GM12878 (cell line): ENCODE results near the gene KMT2B. TPM values are rescaled to one million over a fixed set of nuclear protein-coding genes. Genes with fewer than 3 reads are reported as not detected.
A peak's percentile ranks its signal among the peaks of the same experiment; 100 is the strongest.

Source experiments
- BHLHE40 ChIP-seq, 2 experiments: fragments of 450-650 bp in 1 of 2; IDR thresholded peaks; 2 replicates each; pipeline ENCODE4 v1.6.1; 2011 to 2017; ENCODE audit warnings: low read depth in 2 of 2, borderline replicate concordance in 1 of 2, improper control_type of control experiment in 1 of 2, low read length in 1 of 2, mild to moderate bottlenecking in 1 of 2
- BRCA1 ChIP-seq: IDR thresholded peaks from 2 replicates; pipeline ENCODE4 v1.6.1; 2011; ENCODE audit warnings: low read depth, low read length, improper control_type of control experiment
- CBX5 ChIP-seq: sonication (generic); IDR thresholded peaks from 2 replicates; pipeline ENCODE4 v1.6.1; 2016; ENCODE audit warnings: low read depth, moderate library complexity, mild to moderate bottlenecking, inconsistent platforms
- CEBPB ChIP-seq, 2 experiments: fragments of 150-350 bp in 1 of 2; IDR thresholded peaks; 2 replicates each; pipeline ENCODE4 v1.6.1; 2012 to 2014; ENCODE audit warnings: low read depth in 2 of 2, low read length in 2 of 2, borderline replicate concordance in 1 of 2, inconsistent platforms in 1 of 2
- JUNB ChIP-seq: IDR thresholded peaks from 2 replicates; pipeline ENCODE4 v1.6.1; 2016; ENCODE audit warnings: antibody characterized with exemption, mild to moderate bottlenecking
- NBN ChIP-seq: fragments of 450-650 bp; IDR thresholded peaks from 2 replicates; pipeline ENCODE4 v1.6.1; 2016
- NRF1 ChIP-seq: conservative IDR thresholded peaks from 2 replicates; pipeline ENCODE4 v1.6.1; 2011; ENCODE audit warnings: mild to moderate bottlenecking, low read depth, low read length, improper control_type of control experiment
- POLR2AphosphoS2 ChIP-seq: IDR thresholded peaks from 2 replicates; pipeline ENCODE4 v1.6.1; 2011; ENCODE audit warnings: low read depth, mild to moderate bottlenecking, low read length, improper control_type of control experiment, moderate library complexity
- RFX5 ChIP-seq: IDR thresholded peaks from 2 replicates; pipeline ENCODE4 v1.6.1; 2011; ENCODE audit warnings: low read depth, low read length, improper control_type of control experiment
- SMARCA5 ChIP-seq: fragments of 450-650 bp; IDR thresholded peaks from 2 replicates; pipeline ENCODE4 v1.6.1; 2017; ENCODE audit warnings: mild to moderate bottlenecking
- STAT3 ChIP-seq: IDR thresholded peaks from 2 replicates; pipeline ENCODE4 v1.6.1; 2011; ENCODE audit warnings: low read depth, low read length, improper control_type of control experiment
- TARDBP ChIP-seq: IDR thresholded peaks from 2 replicates; pipeline ENCODE4 v1.6.1; 2016; ENCODE audit warnings: borderline replicate concordance
- WRNIP1 ChIP-seq: IDR thresholded peaks from 2 replicates; pipeline ENCODE4 v1.6.1; 2011; ENCODE audit warnings: low read depth, low read length, improper control_type of control experiment, borderline replicate concordance
- polyA plus RNA-seq, 11 experiments: library from polyadenylated mRNA; depleted of rRNA in 4 of 11; unstranded in 6 of 11; stranded (reverse) in 5 of 11; fragments of >200 nt; fragmentation: Nextera tagmentation in 4 of 11; fragmentation: Illumina TruSeq in 1 of 11; extraction: Ambion mirVana in 4 of 11; extraction: Trizol in 1 of 11; gene quantifications; 1 replicate in 1 of 11; 2 replicates in 10 of 11; pipeline versions ENCODE4 v1.2.1 to v1.2.3, GENCODE V29; 2011 to 2016; ENCODE audit warnings: inconsistent platforms in 2 of 11, missing spikeins in 2 of 11, low read depth in 1 of 11
- total RNA-seq, 4 experiments: library from RNA; depleted of rRNA in 3 of 4; stranded (reverse); fragments of >200 nt in 3 of 4; fragmentation: Illumina TruSeq in 1 of 4; extraction: Trizol in 1 of 4; gene quantifications; 2 replicates each; pipeline versions ENCODE4 v1.2.1 to v1.2.3, GENCODE V29; 2013 to 2021
- TF ChIP-seq, protein P1 (sequence below): fragments of 450-650 bp; IDR thresholded peaks from 2 replicates; pipeline ENCODE4 v1.6.1; 2014; ENCODE audit warnings: mild to moderate bottlenecking
- TF ChIP-seq, protein P2 (sequence below): fragments of 450-650 bp; conservative IDR thresholded peaks from 2 replicates; pipeline ENCODE4 v1.6.1; 2017; ENCODE audit warnings: mild to moderate bottlenecking, moderate library complexity
- TF ChIP-seq, protein P3 (sequence below): fragments of 450-650 bp; IDR thresholded peaks from 2 replicates; pipeline ENCODE4 v1.6.1; 2017; ENCODE audit warnings: mild to moderate bottlenecking, moderate library complexity
- TF ChIP-seq, protein P4 (sequence below): IDR thresholded peaks from 2 replicates; pipeline ENCODE4 v1.6.1; 2012; ENCODE audit warnings: low read length, inconsistent platforms
- TF ChIP-seq, protein P5 (sequence below): fragments of 450-650 bp; formaldehyde crosslinking; IDR thresholded peaks from 2 replicates; pipeline ENCODE4 v1.4.0; 2022; ENCODE audit warnings: mild to moderate bottlenecking, moderate library complexity

KMT2B gene
- total and polyA plus RNA-seq, 10 of the 15 experiments (the other 5 are each of a cell fraction or from before 2014, with no cell fraction given) = 0.71 to 35.6 (median 6.0) TPM

DNA sequence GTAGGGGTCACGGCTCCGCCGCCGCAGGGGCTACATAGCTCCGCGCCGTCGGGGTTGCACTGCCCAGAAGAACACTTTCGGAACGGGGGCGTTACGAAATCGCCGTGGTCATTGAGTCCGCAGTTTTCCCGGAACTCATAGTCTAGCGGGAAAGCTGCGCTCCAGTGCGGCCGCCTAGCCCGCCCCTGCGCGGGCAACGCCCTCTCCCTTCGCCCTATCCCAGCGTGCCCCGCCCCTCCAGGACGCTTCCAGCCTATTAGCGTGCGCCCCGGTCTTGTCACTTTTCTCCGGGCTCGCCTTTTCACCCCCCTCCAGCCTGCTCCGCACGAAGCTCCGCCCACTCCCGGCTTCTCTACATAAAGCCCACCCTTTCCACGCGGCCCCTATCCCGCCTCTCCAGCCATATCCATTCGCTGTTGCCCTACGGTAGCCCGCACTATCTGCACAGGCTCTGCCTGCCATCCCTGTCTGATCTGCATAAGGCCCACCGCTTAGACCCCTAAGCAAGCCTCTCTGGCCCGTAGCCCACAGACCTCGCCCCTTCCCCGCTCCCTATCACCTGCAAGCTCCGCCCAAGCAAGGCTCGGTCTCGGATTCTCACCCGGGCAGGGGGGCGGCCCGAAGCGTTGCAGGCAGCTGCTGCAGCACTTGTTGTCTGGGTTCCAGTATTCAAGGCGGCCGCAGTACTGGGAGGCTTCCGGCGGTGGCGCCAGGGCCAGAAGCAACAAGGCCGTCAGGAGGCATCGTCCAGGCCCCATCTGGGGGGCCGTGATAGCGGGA, 22.8 kb downstream of the KMT2B start (continued):
- peak; percentile 81 for TF ChIP-seq RFX5
- TF ChIP-seq BRCA1 = no peak
- TF ChIP-seq SMARCA5 = no peak
- no peak for TF ChIP-seq TARDBP
- TF ChIP-seq NBN = peak; percentile 92
- TF ChIP-seq, protein P1, sequence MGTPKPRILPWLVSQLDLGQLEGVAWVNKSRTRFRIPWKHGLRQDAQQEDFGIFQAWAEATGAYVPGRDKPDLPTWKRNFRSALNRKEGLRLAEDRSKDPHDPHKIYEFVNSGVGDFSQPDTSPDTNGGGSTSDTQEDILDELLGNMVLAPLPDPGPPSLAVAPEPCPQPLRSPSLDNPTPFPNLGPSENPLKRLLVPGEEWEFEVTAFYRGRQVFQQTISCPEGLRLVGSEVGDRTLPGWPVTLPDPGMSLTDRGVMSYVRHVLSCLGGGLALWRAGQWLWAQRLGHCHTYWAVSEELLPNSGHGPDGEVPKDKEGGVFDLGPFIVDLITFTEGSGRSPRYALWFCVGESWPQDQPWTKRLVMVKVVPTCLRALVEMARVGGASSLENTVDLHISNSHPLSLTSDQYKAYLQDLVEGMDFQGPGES = peak; percentile 7; the same call in 1 of the 2 replicates
- peak in 1 of 2 experiments; percentile 44; a peak in 2 of 4 replicates for TF ChIP-seq BHLHE40 (IDR thresholded peaks at IDR 0.05; ENCODE audit: borderline replicate concordance in 1 of 2, low read depth in 2 of 2, low read length in 1 of 2)
- TF ChIP-seq POLR2AphosphoS2 = peak; percentile 85; the same call in 1 of the 2 replicates
- TF ChIP-seq JUNB = no peak
- TF ChIP-seq, protein P2, sequence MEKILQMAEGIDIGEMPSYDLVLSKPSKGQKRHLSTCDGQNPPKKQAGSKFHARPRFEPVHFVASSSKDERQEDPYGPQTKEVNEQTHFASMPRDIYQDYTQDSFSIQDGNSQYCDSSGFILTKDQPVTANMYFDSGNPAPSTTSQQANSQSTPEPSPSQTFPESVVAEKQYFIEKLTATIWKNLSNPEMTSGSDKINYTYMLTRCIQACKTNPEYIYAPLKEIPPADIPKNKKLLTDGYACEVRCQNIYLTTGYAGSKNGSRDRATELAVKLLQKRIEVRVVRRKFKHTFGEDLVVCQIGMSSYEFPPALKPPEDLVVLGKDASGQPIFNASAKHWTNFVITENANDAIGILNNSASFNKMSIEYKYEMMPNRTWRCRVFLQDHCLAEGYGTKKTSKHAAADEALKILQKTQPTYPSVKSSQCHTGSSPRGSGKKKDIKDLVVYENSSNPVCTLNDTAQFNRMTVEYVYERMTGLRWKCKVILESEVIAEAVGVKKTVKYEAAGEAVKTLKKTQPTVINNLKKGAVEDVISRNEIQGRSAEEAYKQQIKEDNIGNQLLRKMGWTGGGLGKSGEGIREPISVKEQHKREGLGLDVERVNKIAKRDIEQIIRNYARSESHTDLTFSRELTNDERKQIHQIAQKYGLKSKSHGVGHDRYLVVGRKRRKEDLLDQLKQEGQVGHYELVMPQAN = peak; percentile 83
- peak; percentile 50 for TF ChIP-seq NRF1
- no peak for TF ChIP-seq STAT3
- no peak for TF ChIP-seq WRNIP1
- TF ChIP-seq, protein P3, sequence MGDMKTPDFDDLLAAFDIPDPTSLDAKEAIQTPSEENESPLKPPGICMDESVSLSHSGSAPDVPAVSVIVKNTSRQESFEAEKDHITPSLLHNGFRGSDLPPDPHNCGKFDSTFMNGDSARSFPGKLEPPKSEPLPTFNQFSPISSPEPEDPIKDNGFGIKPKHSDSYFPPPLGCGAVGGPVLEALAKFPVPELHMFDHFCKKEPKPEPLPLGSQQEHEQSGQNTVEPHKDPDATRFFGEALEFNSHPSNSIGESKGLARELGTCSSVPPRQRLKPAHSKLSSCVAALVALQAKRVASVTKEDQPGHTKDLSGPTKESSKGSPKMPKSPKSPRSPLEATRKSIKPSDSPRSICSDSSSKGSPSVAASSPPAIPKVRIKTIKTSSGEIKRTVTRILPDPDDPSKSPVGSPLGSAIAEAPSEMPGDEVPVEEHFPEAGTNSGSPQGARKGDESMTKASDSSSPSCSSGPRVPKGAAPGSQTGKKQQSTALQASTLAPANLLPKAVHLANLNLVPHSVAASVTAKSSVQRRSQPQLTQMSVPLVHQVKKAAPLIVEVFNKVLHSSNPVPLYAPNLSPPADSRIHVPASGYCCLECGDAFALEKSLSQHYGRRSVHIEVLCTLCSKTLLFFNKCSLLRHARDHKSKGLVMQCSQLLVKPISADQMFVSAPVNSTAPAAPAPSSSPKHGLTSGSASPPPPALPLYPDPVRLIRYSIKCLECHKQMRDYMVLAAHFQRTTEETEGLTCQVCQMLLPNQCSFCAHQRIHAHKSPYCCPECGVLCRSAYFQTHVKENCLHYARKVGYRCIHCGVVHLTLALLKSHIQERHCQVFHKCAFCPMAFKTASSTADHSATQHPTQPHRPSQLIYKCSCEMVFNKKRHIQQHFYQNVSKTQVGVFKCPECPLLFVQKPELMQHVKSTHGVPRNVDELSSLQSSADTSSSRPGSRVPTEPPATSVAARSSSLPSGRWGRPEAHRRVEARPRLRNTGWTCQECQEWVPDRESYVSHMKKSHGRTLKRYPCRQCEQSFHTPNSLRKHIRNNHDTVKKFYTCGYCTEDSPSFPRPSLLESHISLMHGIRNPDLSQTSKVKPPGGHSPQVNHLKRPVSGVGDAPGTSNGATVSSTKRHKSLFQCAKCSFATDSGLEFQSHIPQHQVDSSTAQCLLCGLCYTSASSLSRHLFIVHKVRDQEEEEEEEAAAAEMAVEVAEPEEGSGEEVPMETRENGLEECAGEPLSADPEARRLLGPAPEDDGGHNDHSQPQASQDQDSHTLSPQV = no peak
- no peak for TF ChIP-seq CEBPB (IDR thresholded peaks at IDR 0.05; ENCODE audit: borderline replicate concordance in 1 of 2, low read depth in 2 of 2, low read length in 2 of 2)
- no peak for TF ChIP-seq CBX5
- TF ChIP-seq, protein P4, sequence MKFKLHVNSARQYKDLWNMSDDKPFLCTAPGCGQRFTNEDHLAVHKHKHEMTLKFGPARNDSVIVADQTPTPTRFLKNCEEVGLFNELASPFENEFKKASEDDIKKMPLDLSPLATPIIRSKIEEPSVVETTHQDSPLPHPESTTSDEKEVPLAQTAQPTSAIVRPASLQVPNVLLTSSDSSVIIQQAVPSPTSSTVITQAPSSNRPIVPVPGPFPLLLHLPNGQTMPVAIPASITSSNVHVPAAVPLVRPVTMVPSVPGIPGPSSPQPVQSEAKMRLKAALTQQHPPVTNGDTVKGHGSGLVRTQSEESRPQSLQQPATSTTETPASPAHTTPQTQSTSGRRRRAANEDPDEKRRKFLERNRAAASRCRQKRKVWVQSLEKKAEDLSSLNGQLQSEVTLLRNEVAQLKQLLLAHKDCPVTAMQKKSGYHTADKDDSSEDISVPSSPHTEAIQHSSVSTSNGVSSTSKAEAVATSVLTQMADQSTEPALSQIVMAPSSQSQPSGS = no peak
- TF ChIP-seq, protein P5, sequence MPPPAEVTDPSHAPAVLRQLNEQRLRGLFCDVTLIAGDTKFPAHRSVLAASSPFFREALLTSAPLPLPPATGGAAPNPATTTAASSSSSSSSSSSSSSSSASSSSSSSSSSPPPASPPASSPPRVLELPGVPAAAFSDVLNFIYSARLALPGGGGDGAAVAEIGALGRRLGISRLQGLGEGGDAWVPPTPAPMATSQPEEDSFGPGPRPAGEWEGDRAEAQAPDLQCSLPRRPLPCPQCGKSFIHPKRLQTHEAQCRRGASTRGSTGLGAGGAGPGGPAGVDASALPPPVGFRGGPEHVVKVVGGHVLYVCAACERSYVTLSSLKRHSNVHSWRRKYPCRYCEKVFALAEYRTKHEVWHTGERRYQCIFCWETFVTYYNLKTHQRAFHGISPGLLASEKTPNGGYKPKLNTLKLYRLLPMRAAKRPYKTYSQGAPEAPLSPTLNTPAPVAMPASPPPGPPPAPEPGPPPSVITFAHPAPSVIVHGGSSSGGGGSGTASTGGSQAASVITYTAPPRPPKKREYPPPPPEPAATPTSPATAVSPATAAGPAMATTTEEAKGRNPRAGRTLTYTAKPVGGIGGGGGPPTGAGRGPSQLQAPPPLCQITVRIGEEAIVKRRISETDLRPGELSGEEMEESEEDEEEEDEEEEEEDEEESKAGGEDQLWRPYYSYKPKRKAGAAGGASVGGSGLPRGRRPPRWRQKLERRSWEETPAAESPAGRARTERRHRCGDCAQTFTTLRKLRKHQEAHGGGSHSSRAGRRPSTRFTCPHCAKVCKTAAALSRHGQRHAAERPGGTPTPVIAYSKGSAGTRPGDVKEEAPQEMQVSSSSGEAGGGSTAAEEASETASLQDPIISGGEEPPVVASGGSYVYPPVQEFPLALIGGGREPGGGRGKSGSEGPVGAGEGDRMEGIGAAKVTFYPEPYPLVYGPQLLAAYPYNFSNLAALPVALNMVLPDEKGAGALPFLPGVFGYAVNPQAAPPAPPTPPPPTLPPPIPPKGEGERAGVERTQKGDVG (CRISPR knock-in tag) = no peak
